Upper lobe of left lung (tissue), 4 donors: Measurements from ENCODE around the gene SFMBT1.

ENCODE experiments used
- CTCF ChIP-seq, 6 experiments: fragments of 450-650 bp in 4 of 6; fragments of 200-600 bp in 2 of 6; sonication (generic) in 2 of 6; IDR thresholded peaks; one replicate each; pipeline ENCODE4 v1.5.1; 2016 to 2019; ENCODE audit warnings: antibody characterized with exemption in 6 of 6
- POLR2A ChIP-seq, 4 donors: fragments of 450-650 bp; IDR thresholded peaks; one replicate each; pipeline ENCODE4 v1.5.1; 2016 to 2017; ENCODE audit warnings: antibody characterized with exemption in 4 of 4, mild to moderate bottlenecking in 2 of 4
- POLR2AphosphoS5 ChIP-seq, 2 donors: sonication (generic); formaldehyde crosslinking; IDR thresholded peaks; one replicate each; pipeline ENCODE4 v1.5.1; 2017; ENCODE audit warnings: antibody characterized with exemption in 2 of 2

GRCh38 chr3:53005338-53005737, 40.5 kb downstream of the SFMBT1 start:
- no peak for TF ChIP-seq CTCF (IDR thresholded peaks at IDR 0.05)
- no peak for TF ChIP-seq POLR2AphosphoS5 (IDR thresholded peaks at IDR 0.05)
- no peak for TF ChIP-seq POLR2A (IDR thresholded peaks at IDR 0.05)
